ENCODE data around the gene C19orf85. TPM values are rescaled to one million over a fixed set of nuclear protein-coding genes. Genes with fewer than 3 reads are reported as not detected.

The C19orf85 gene
- total RNA-seq, 1 experiment from 2014 or later, result not detected

GRCh38 chr19:55419103-55419502 is 45.4 kb downstream of the C19orf85 start:
- H3K4me3 ChIP-seq (ENCODE audit: low read depth in 2 of 2, low read length in 2 of 2), result no peak overlapping the region
- no peaks in the 10 kb centered on the region for H3K9me3 ChIP-seq (ENCODE audit: control insufficient read depth, insufficient read depth, low read depth, low read length)
- no TSS peak for BruUV-seq (replicated peaks)
- in situ Hi-C loops (cut with HindIII; ENCODE audit: low pct_unique_long_range_greater_than_20kb, low sequenced_read_pairs) (no loop called here), intact Hi-C loops (cut with micrococcal nuclease; ENCODE audit: unreplicated experiment) (no loop called here)
- DNase-seq (ENCODE audit: low read depth, low spot score) (no peak), ATAC-seq (no peak)
- TF ChIP-seq TCF7L2 (IDR thresholded peaks at IDR 0.05; ENCODE audit: low read depth, low read length) (no peak), SIN3A (IDR thresholded peaks at IDR 0.05; ENCODE audit: borderline replicate concordance, insufficient read depth, low read depth, low read length) (no peak), POLR2AphosphoS5 (IDR thresholded peaks at IDR 0.05; ENCODE audit: low read depth, low read length) (no peak), REST (IDR thresholded peaks at IDR 0.05; ENCODE audit: insufficient read depth in 1 of 2, low read depth in 2 of 2, low read length in 1 of 2) (no peak)
- TF ChIP-seq, protein P1, sequence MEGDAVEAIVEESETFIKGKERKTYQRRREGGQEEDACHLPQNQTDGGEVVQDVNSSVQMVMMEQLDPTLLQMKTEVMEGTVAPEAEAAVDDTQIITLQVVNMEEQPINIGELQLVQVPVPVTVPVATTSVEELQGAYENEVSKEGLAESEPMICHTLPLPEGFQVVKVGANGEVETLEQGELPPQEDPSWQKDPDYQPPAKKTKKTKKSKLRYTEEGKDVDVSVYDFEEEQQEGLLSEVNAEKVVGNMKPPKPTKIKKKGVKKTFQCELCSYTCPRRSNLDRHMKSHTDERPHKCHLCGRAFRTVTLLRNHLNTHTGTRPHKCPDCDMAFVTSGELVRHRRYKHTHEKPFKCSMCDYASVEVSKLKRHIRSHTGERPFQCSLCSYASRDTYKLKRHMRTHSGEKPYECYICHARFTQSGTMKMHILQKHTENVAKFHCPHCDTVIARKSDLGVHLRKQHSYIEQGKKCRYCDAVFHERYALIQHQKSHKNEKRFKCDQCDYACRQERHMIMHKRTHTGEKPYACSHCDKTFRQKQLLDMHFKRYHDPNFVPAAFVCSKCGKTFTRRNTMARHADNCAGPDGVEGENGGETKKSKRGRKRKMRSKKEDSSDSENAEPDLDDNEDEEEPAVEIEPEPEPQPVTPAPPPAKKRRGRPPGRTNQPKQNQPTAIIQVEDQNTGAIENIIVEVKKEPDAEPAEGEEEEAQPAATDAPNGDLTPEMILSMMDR (IDR thresholded peaks at IDR 0.05), result no peak
- POLR2A ChIA-PET, result interaction anchor here (0.7 kb wide), 1 partner anchor 24 kb away, joined by 6 read pairs; no protein-coding TSS in a partner anchor
- no peaks in the 10 kb centered on the region for H3K4me1 ChIP-seq (ENCODE audit: control insufficient read depth, insufficient read depth, low read length)
- H3K27ac ChIP-seq (ENCODE audit: low read length), result no peak overlapping the region
- H3K27me3 ChIP-seq (ENCODE audit: control insufficient read depth, insufficient read depth, low read length), result no peaks in the 10 kb centered on the region
- CTCF ChIA-PET, result interaction anchor here (0.6 kb wide), 3 partner anchors 34 to 234 kb away, joined by 3 to 7 read pairs (median 3); no protein-coding TSS in a partner anchor
- no peaks in the 10 kb centered on the region for H3K36me3 ChIP-seq (ENCODE audit: control insufficient read depth, insufficient read depth, low read length)

GRCh38 chr19:55418185-55418584 is 46.4 kb downstream of the C19orf85 start:
- H3K9me3 ChIP-seq (ENCODE audit: control insufficient read depth, insufficient read depth, low read depth, low read length), result no peaks in the 10 kb centered on the region
- POLR2A ChIA-PET, result no interaction called here
- CTCF ChIA-PET, result interaction anchor here (0.5 to 0.7 kb wide), 4 partner anchors 203 to 277 kb away, joined by 3 to 12 read pairs (median 8); no protein-coding TSS in a partner anchor
- peak; percentile 95 for ATAC-seq
- DNase-seq (ENCODE audit: low read depth, low spot score), result peak; percentile 60
- in situ Hi-C loops (cut with HindIII; ENCODE audit: low pct_unique_long_range_greater_than_20kb, low sequenced_read_pairs), result no loop called here
- no TSS peak for BruUV-seq (replicated peaks)
- no peak overlapping the region for H3K27ac ChIP-seq (ENCODE audit: low read length)
- intact Hi-C loops (cut with micrococcal nuclease; ENCODE audit: unreplicated experiment), result no loop called here
- H3K36me3 ChIP-seq (ENCODE audit: control insufficient read depth, insufficient read depth, low read length), result no peaks in the 10 kb centered on the region
- H3K4me3 ChIP-seq (ENCODE audit: low read depth in 2 of 2, low read length in 2 of 2), result no peak overlapping the region
- no peaks in the 10 kb centered on the region for H3K4me1 ChIP-seq (ENCODE audit: control insufficient read depth, insufficient read depth, low read length)
- TF ChIP-seq TCF7L2 (IDR thresholded peaks at IDR 0.05; ENCODE audit: low read depth, low read length), result no peak
- no peak for TF ChIP-seq SIN3A (IDR thresholded peaks at IDR 0.05; ENCODE audit: borderline replicate concordance, insufficient read depth, low read depth, low read length)
- TF ChIP-seq, protein P1 (IDR thresholded peaks at IDR 0.05), result peak; percentile 95
- TF ChIP-seq POLR2AphosphoS5 (IDR thresholded peaks at IDR 0.05; ENCODE audit: low read depth, low read length), result no peak
- TF ChIP-seq REST (IDR thresholded peaks at IDR 0.05; ENCODE audit: insufficient read depth in 1 of 2, low read depth in 2 of 2, low read length in 1 of 2), result no peak
- no peaks in the 10 kb centered on the region for H3K27me3 ChIP-seq (ENCODE audit: control insufficient read depth, insufficient read depth, low read length)
